ENCODE data around the gene COX18. TPM values are rescaled to one million over a fixed set of nuclear protein-coding genes. Genes with fewer than 3 reads are reported as not detected.

The COX18 gene
- 10 to 100 TPM in 3 of 4 donors, 1 to 10 TPM in 1; 5.6 to 33.5 (median 16.0) TPM for total RNA-seq

- Histone ChIP-seq H3K4me3 (peak within 1 kb of the TSS; percentile 81 to 89), H3K27ac (peak within 1 kb of the TSS; percentile 90 to 94), H3K27me3 (no peaks in the 10 kb centered on the region), H3K4me1 (no peaks in the 10 kb centered on the region), H3K36me3 (no peaks in the 10 kb centered on the region), H3K9me3 (no peaks in the 10 kb centered on the region)
- DNase-seq = peak; percentile 98 to 99
- TF ChIP-seq POLR2A (IDR thresholded peaks at IDR 0.05) (peak; percentile 92 to 93), CTCF (IDR thresholded peaks at IDR 0.05) (peak in 1 of 4 experiments; percentile 25)
- intact Hi-C loops (cut with DNase I; ENCODE audit: low total_unique reads) = loop anchor here (5.0 kb wide), 1 partner anchor 188 kb away; the partner anchor contains the start of gene ANKRD17
Measured at GRCh38 chr4:73069338-73070073, at the start of gene COX18. Gene COX18 (minus strand): TSS chr4:73069716. CDS start chr4:73069649, 67 bp downstream.

DNA sequence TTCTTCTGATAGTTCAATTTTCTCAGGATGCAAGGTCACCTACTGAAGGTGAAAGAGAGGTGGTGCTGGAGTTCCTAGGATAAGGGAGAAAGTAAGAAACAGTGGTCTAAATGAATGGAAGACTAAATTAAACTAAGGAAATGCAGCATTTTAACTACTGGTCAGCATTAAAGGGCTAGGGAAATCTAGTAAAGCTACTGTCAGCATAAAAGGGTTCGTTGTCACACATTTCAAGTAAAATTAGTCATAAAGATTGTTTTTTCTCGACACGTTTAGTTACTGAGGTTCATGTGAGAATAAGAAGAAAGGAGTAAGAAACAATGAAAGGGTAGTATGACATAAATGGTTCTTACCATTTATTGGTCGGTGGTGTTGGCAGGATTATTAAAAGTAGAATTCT lies 40.0 kb upstream of the COX18 start:
- intact Hi-C loops (cut with DNase I; ENCODE audit: low total_unique reads) = no loop called here
- H3K4me3 ChIP-seq = no peak overlapping the region
- no peaks in the 10 kb centered on the region for H3K27me3 ChIP-seq
- H3K9me3 ChIP-seq = no peaks in the 10 kb centered on the region
- no peak for TF ChIP-seq POLR2A (IDR thresholded peaks at IDR 0.05)
- TF ChIP-seq CTCF (IDR thresholded peaks at IDR 0.05) = no peak
- no peak for DNase-seq
- no peak overlapping the region for H3K27ac ChIP-seq
- H3K36me3 ChIP-seq = no peaks in the 10 kb centered on the region
- H3K4me1 ChIP-seq = no peaks in the 10 kb centered on the region

GRCh38 chr4:73104695-73105094 lies 35.2 kb upstream of the COX18 start:
- intact Hi-C loops (cut with DNase I; ENCODE audit: low total_unique reads) = no loop called here
- Histone ChIP-seq H3K4me1 (no peaks in the 10 kb centered on the region), H3K27me3 (no peaks in the 10 kb centered on the region), H3K36me3 (no peaks in the 10 kb centered on the region), H3K9me3 (no peaks in the 10 kb centered on the region), H3K4me3 (no peak overlapping the region), H3K27ac (no peak overlapping the region)
- DNase-seq = no peak
- TF ChIP-seq CTCF (IDR thresholded peaks at IDR 0.05) (no peak), POLR2A (IDR thresholded peaks at IDR 0.05) (no peak)

DNA sequence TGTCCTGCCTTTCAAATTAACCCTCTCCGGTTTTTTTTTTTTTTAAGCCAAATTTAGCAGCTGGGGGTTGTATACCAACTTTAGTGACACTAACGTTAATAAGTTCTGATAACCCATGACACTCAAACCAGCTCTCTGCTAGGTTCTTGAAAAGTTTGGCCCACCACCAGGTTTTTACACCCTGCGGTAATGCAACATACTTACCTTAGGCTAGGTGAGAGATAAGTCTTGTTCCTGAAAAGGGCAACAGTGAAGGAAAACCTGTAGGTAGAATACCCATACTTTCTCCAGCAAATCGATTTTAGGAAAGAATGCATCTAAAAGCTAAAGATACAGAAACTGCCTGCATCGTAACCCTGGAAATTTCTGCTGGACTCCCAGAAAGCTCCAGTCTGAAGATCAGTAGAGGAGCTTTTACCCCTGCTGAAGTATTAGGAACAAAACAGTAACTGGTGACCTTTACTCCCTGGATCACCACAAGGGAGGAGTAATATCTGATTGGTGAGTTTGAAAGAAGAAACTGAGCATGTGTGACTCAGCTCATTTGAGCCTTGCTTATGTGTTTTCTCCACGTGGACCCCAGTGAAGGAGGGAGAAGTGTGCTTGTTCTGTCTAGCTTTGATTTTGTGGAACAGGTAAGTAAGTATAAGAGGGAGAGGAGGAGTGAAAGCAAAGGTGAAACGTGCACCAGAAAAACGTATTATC lies 34.4 kb upstream of the COX18 start:
- TF ChIP-seq POLR2A (IDR thresholded peaks at IDR 0.05) (no peak), CTCF (IDR thresholded peaks at IDR 0.05) (no peak)
- H3K27me3 ChIP-seq = no peaks in the 10 kb centered on the region
- H3K27ac ChIP-seq = no peak overlapping the region
- DNase-seq = no peak
- H3K4me1 ChIP-seq = no peaks in the 10 kb centered on the region
- H3K9me3 ChIP-seq = no peaks in the 10 kb centered on the region
- intact Hi-C loops (cut with DNase I; ENCODE audit: low total_unique reads) = no loop called here
- no peak overlapping the region for H3K4me3 ChIP-seq
- no peaks in the 10 kb centered on the region for H3K36me3 ChIP-seq

- no peaks in the 10 kb centered on the region for H3K4me1 ChIP-seq
- DNase-seq = no peak
- intact Hi-C loops (cut with DNase I; ENCODE audit: low total_unique reads) = no loop called here
- no peak overlapping the region for H3K4me3 ChIP-seq
- no peaks in the 10 kb centered on the region for H3K27me3 ChIP-seq
- H3K27ac ChIP-seq = peak overlapping the region in 1 of 2 donors; percentile 7
- no peak for TF ChIP-seq CTCF (IDR thresholded peaks at IDR 0.05)
- no peaks in the 10 kb centered on the region for H3K9me3 ChIP-seq
- no peaks in the 10 kb centered on the region for H3K36me3 ChIP-seq
Measured at GRCh38 chr4:73099143-73099542, 29.6 kb upstream of the COX18 start.

Measured in uterus (tissue), 4 donors.